CD4-positive, alpha-beta T cell treated with Interleukin-21 for 1 hour (primary cell): Measurements from ENCODE around the gene CCL24.
A peak's percentile ranks its signal among the peaks of the same experiment; 100 is the strongest.
"Not testable (repeated sequence)": the region's sequence is repeated elsewhere in the genome, so short reads cannot be mapped to it uniquely, and the experiment has no call there.

Source experiments
- DNase-seq: peaks from one replicate; pipeline ENCODE4 v3.0.0-alpha.2; 2020

CCL24 gene

GRCh38 chr7:75779516-75779915, 34.1 kb downstream of the CCL24 start:
- not testable (repeated sequence) for DNase-seq

- DNase-seq: not testable (repeated sequence)
These were observed 34.6 kb downstream of the CCL24 start for GRCh38 chr7:75779035-75779434.

- peak; percentile 63 for DNase-seq
These were observed 37.2 kb downstream of the CCL24 start for GRCh38 chr7:75776295-75776971.

GRCh38 chr7:75773958-75774357, 39.6 kb downstream of the CCL24 start:
- not testable (repeated sequence) for DNase-seq

- no peak for DNase-seq
These were observed 41.2 kb downstream of the CCL24 start, which contains the start of gene CCL26 for GRCh38 chr7:75772081-75773077. CCL26 (minus strand) TSS chr7:75772211; CDS start chr7:75772176, 35 bp downstream.

- DNase-seq: no peak
These were observed 42.4 kb downstream of the CCL24 start for GRCh38 chr7:75771224-75771623.

- DNase-seq: peak; percentile 61
These were observed 51.2 kb downstream of the CCL24 start for GRCh38 chr7:75762350-75762917.

GRCh38 chr7:75761801-75762200, 51.8 kb downstream of the CCL24 start:
- not testable (repeated sequence) for DNase-seq
